HepG2 (cell line): ENCODE data around the gene TNFRSF18. TPM values are rescaled to one million over a fixed set of nuclear protein-coding genes. Genes with fewer than 3 reads are reported as not detected.
A peak's percentile ranks its signal among the peaks of the same experiment; 100 is the strongest.

Experiments used
- ATAC-seq: fragments of 200-7000 bp; cut with Tn5 transposase; 3 replicates; pipeline ENCODE4 v1.9.1; 2020; ENCODE audit warnings: mild to moderate bottlenecking, moderate library complexity
- BruUV-seq: library from RNA; stranded (reverse); fragments of 400-500 nt; replicated peaks from 2 replicates; lab custom pipeline; 2021; lab: Mats Ljungman, UMichigan
- CTCF ChIA-PET: fragments of 300-600 bp; formaldehyde crosslinking; extraction: SDS; loops from one replicate; lab custom pipeline; 2021; ENCODE audit warnings: low total read pairs, inconsistent platforms, low intra/inter-chr PET ratio; lab: Yijun Ruan, JAX
- POLR2A ChIA-PET: fragments of 350-600 bp; sonication (Branson Sonifier 250); formaldehyde crosslinking; loops from one replicate; lab custom pipeline; 2020; ENCODE audit warnings: antibody characterized with exemption, inconsistent platforms; lab: Yijun Ruan, JAX
- DNase-seq: peaks from one replicate; pipeline ENCODE4 v3.0.0-alpha.2; 2015; ENCODE audit warnings: low spot score
- FAIRE-seq: peaks from 3 replicates; lab custom pipeline; 2011; peaks lifted over from hg19 to GRCh38; lab: Jason Lieb, UNC
- H2AFZ ChIP-seq: one replicate; pipeline ENCODE4 v1.6.1; 2011; ENCODE audit warnings: low read length, inconsistent platforms
- H3K27ac ChIP-seq: fragments of 300-600 bp; 3 replicates; pipeline ENCODE4 v1.8.0; 2011; ENCODE audit warnings: mixed run types, mild to moderate bottlenecking, mixed read lengths, low read length, inconsistent platforms; ENCODE audit not compliant: insufficient read depth; ENCODE audit errors: extremely low read length
- H3K27me3 ChIP-seq, 2 experiments: fragments of 200-600 bp in 1 of 2; 2 replicates in 1 of 2; 3 replicates in 1 of 2; pipeline versions ENCODE4 v1.6.0 to v1.8.0; 2011; ENCODE audit warnings: low read length in 2 of 2, mild to moderate bottlenecking in 2 of 2, moderate library complexity in 2 of 2, inconsistent platforms in 1 of 2; ENCODE audit not compliant: insufficient read depth in 2 of 2, control insufficient read depth in 1 of 2
- H3K36me3 ChIP-seq, 2 experiments: fragments of 200-600 bp in 1 of 2; replicated peaks in 1 of 2; 2 replicates in 1 of 2; 3 replicates in 1 of 2; pipeline versions ENCODE4 v1.5.1 to v1.8.0; 2011; ENCODE audit warnings: low read length in 2 of 2, inconsistent platforms in 1 of 2; ENCODE audit not compliant: insufficient read depth in 2 of 2, control insufficient read depth in 1 of 2
- H3K4me1 ChIP-seq: 2 replicates; pipeline ENCODE4 v1.5.1; 2012; ENCODE audit warnings: low read length, inconsistent platforms; ENCODE audit not compliant: insufficient read depth
- H3K4me2 ChIP-seq: 2 replicates; pipeline ENCODE4 v1.6.0; 2011; ENCODE audit warnings: low read depth, low read length, inconsistent platforms
- H3K4me3 ChIP-seq, 3 experiments: fragments of 200-600 bp in 1 of 3; sonication (generic), shearing (Covaris generic) in 1 of 3; replicated peaks in 1 of 3; 2 replicates each; pipeline ENCODE4 v1.5.1; 2011 to 2016; ENCODE audit warnings: low read length in 3 of 3, inconsistent platforms in 2 of 3, low read depth in 2 of 3, mild to moderate bottlenecking in 2 of 3, control low read depth in 1 of 3, mixed read lengths in 1 of 3; ENCODE audit not compliant: insufficient read depth in 1 of 3
- H3K79me2 ChIP-seq: one replicate; pipeline ENCODE4 v1.6.1; 2011; ENCODE audit warnings: low read length, inconsistent platforms; ENCODE audit not compliant: insufficient read depth
- H3K9ac ChIP-seq: 2 replicates; pipeline ENCODE4 v1.6.0; 2011; ENCODE audit warnings: mild to moderate bottlenecking, low read depth, low read length, inconsistent platforms; ENCODE audit not compliant: insufficient read depth
- H3K9me3 ChIP-seq: 2 replicates; pipeline ENCODE4 v1.5.1; 2012; ENCODE audit warnings: mild to moderate bottlenecking, low read length
- H4K20me1 ChIP-seq: 2 replicates; pipeline ENCODE4 v1.6.0; 2011; ENCODE audit warnings: inconsistent platforms, mild to moderate bottlenecking, low read length, moderate library complexity; ENCODE audit not compliant: insufficient read depth
- AGO2 ChIP-seq: fragments of 200-400 bp; formaldehyde crosslinking; optimal IDR thresholded peaks from 2 replicates; pipeline ENCODE3; 2017; ENCODE audit warnings: mild to moderate bottlenecking, low read depth, low read length, moderate library complexity
- NFAT5 ChIP-seq: sonication (generic); formaldehyde crosslinking; IDR thresholded peaks from 2 replicates; pipeline ENCODE4 v1.4.0; 2020; ENCODE audit warnings: missing genetic modification reagents
- ZFP62 ChIP-seq: sonication (generic); formaldehyde crosslinking; IDR thresholded peaks from 2 replicates; pipeline ENCODE4 v1.4.0; 2020; ENCODE audit warnings: missing genetic modification reagents
- ZNF234 ChIP-seq: sonication (generic); formaldehyde crosslinking; conservative IDR thresholded peaks from 2 replicates; pipeline ENCODE4 v1.5.1; 2020; ENCODE audit warnings: mild to moderate bottlenecking, missing genetic modification reagents
- ZNF253 ChIP-seq: sonication (generic); formaldehyde crosslinking; IDR thresholded peaks from 2 replicates; pipeline ENCODE4 v1.8.0; 2022; ENCODE audit warnings: mild to moderate bottlenecking, missing genetic modification reagents, borderline replicate concordance
- ZNF280B ChIP-seq: sonication (generic); formaldehyde crosslinking; IDR thresholded peaks from 2 replicates; pipeline ENCODE4 v1.5.0; 2020; ENCODE audit warnings: missing genetic modification reagents, mild to moderate bottlenecking, borderline replicate concordance
- ZNF280D ChIP-seq: sonication (generic); formaldehyde crosslinking; IDR thresholded peaks from 2 replicates; pipeline ENCODE4 v1.5.1; 2020; ENCODE audit warnings: mild to moderate bottlenecking, missing genetic modification reagents
- ZNF616 ChIP-seq: sonication (generic); formaldehyde crosslinking; IDR thresholded peaks from 2 replicates; pipeline ENCODE4 v1.5.0; 2020; ENCODE audit warnings: low read depth, mild to moderate bottlenecking, missing genetic modification reagents
- WGBS: methylation state at CpG from one replicate; pipeline ENCODE4 v1.1.6; 2017; ENCODE audit warnings: low lambda C conversion rate; 5-methylcytosine and 5-hydroxymethylcytosine counted together
- in situ Hi-C: cut with HindIII; loops from 2 replicates; pipeline ENCODE4 v1.10.0; 2017; ENCODE audit warnings: low pct_unique_long_range_greater_than_20kb; ENCODE audit not compliant: extremely low pct_ligation_motif_present
- intact Hi-C: fragments of 100-400 bp; cut with micrococcal nuclease; formaldehyde crosslinking; loops from one replicate; pipeline ENCODE4 v1.10.0; 2022; ENCODE audit not compliant: unreplicated experiment
- polyA plus RNA-seq, 8 experiments: library from polyadenylated mRNA; depleted of rRNA in 3 of 8; stranded (reverse) in 7 of 8; unstranded in 1 of 8; fragments of >200 nt; fragmentation: Illumina TruSeq in 4 of 8; extraction: Trizol in 4 of 8; gene quantifications; 2 replicates each; pipeline versions ENCODE4 v1.2.1 to v1.2.3, GENCODE V29; 2011 to 2016; ENCODE audit warnings: low read depth in 4 of 8, missing spikeins in 1 of 8, mixed read lengths in 1 of 8; ENCODE audit not compliant: insufficient read depth in 1 of 8
- total RNA-seq, 5 experiments: library from RNA; depleted of rRNA; stranded (reverse); fragments of >200 nt; fragmentation: Illumina TruSeq; extraction: Trizol; gene quantifications; 2 replicates each; pipeline ENCODE4 v1.2.3, GENCODE V29; 2016; ENCODE audit warnings: low read depth in 1 of 5

TNFRSF18 gene
- total and polyA plus RNA-seq, 2 of the 13 experiments (the other 11 are each of a cell fraction or from before 2014, with no cell fraction given) = not detected

GRCh38 chr1:1225238-1225845, 18.9 kb upstream of the TNFRSF18 start (continued):
- TF ChIP-seq ZNF253 (CRISPR knock-in tag) = no peak
- 0 out of 2 replicates have a peak, but pooled peaks have one; percentile 17 for TF ChIP-seq ZNF280B (CRISPR knock-in tag)
- TF ChIP-seq ZNF234 = no peak

- Histone ChIP-seq H4K20me1 (0 out of 2 replicates have a peak, but pooled peaks cover 7% of the 10 kb centered on the region), H2AFZ (no peak overlapping the region), H3K4me2 (no peak overlapping the region), H3K27ac (no peak overlapping the region), H3K27me3 (no peaks in the 10 kb centered on the region), H3K4me3 (no peak overlapping the region), H3K36me3 (peaks cover 36 to 74% of the 10 kb centered on the region in 2 experiments), H3K4me1 (no peaks in the 10 kb centered on the region), H3K79me2 (peaks cover 25% of the 10 kb centered on the region), H3K9ac (no peak overlapping the region), H3K9me3 (no peaks in the 10 kb centered on the region)
- WGBS = 95% methylated on average over 11 of the region's 21 CpGs
- ATAC-seq = no peak
- ChIA-PET POLR2A (no interaction called here), CTCF (no interaction called here)
- no TSS peak for BruUV-seq
- intact Hi-C loops = no loop called here
- DNase-seq = no peak
- FAIRE-seq = no peak
- in situ Hi-C loops = no loop called here
- TF ChIP-seq AGO2 = peak; percentile 25
- no peak for TF ChIP-seq ZNF616 (CRISPR knock-in tag)
- TF ChIP-seq NFAT5 (CRISPR knock-in tag) = no peak
- TF ChIP-seq ZNF280D = no peak
- TF ChIP-seq ZFP62 = no peak
Observed at GRCh38 chr1:1223891-1224290, 17.5 kb upstream of the TNFRSF18 start.
